HepG2 (cell line): ENCODE results near the gene TOR2A. TPM values are rescaled to one million over a fixed set of nuclear protein-coding genes. Genes with fewer than 3 reads are reported as not detected.

Source experiments
- AFF4 ChIP-seq: sonication (generic); formaldehyde crosslinking; IDR thresholded peaks from 2 replicates; pipeline ENCODE4 v1.4.0; 2020; ENCODE audit warnings: missing genetic modification reagents
- AKNA ChIP-seq: sonication (generic); formaldehyde crosslinking; IDR thresholded peaks from 2 replicates; pipeline ENCODE4 v1.4.0; 2020; ENCODE audit warnings: missing genetic modification reagents, borderline replicate concordance
- ATF7 ChIP-seq, 2 experiments: fragments of 450-650 bp in 1 of 2; sonication (generic) in 1 of 2; formaldehyde crosslinking in 1 of 2; IDR thresholded peaks; 2 replicates each; pipeline versions ENCODE4 v1.4.0 to v1.6.1; 2016 to 2020; ENCODE audit warnings: antibody characterized with exemption in 1 of 2, mild to moderate bottlenecking in 1 of 2, missing genetic modification reagents in 1 of 2
- CC2D1A ChIP-seq: sonication (generic); formaldehyde crosslinking; IDR thresholded peaks from 2 replicates; pipeline ENCODE4 v1.8.1; 2023; ENCODE audit warnings: mild to moderate bottlenecking, missing genetic modification reagents
- KMT2B ChIP-seq: IDR thresholded peaks from 2 replicates; pipeline ENCODE4 v1.6.1; 2016; ENCODE audit warnings: missing genetic modification reagents, missing compliant biosample characterization
- MBD4 ChIP-seq: IDR thresholded peaks from 2 replicates; pipeline ENCODE4 v1.6.1; 2012; ENCODE audit warnings: low read length, inconsistent platforms, borderline replicate concordance
- NR1H2 ChIP-seq: sonication (generic); formaldehyde crosslinking; IDR thresholded peaks from 2 replicates; pipeline ENCODE4 v1.8.1; 2022; ENCODE audit warnings: low read depth, missing genetic modification reagents, borderline replicate concordance
- PAWR ChIP-seq: sonication (generic); formaldehyde crosslinking; IDR thresholded peaks from 2 replicates; pipeline ENCODE4 v1.4.0; 2020; ENCODE audit warnings: missing genetic modification reagents, mild to moderate bottlenecking, borderline replicate concordance
- SRY ChIP-seq: sonication (generic); formaldehyde crosslinking; IDR thresholded peaks from 2 replicates; pipeline ENCODE4 v1.8.0; 2022; ENCODE audit warnings: mild to moderate bottlenecking, missing genetic modification reagents
- TBL1XR1 ChIP-seq: fragments of 150-350 bp; IDR thresholded peaks from 2 replicates; pipeline ENCODE4 v1.6.1; 2014; ENCODE audit warnings: borderline replicate concordance, low read length; ENCODE audit not compliant: partially characterized antibody
- TMF1 ChIP-seq: sonication (generic); formaldehyde crosslinking; IDR thresholded peaks from 2 replicates; pipeline ENCODE4 v1.8.1; 2022; ENCODE audit warnings: low read depth, missing genetic modification reagents
- ZNF616 ChIP-seq: sonication (generic); formaldehyde crosslinking; IDR thresholded peaks from 2 replicates; pipeline ENCODE4 v1.5.0; 2020; ENCODE audit warnings: low read depth, mild to moderate bottlenecking, missing genetic modification reagents
- ZNF710 ChIP-seq: sonication (generic); formaldehyde crosslinking; IDR thresholded peaks from 2 replicates; pipeline ENCODE4 v1.5.0; 2020; ENCODE audit warnings: mild to moderate bottlenecking, missing genetic modification reagents, borderline replicate concordance
- ZNF839 ChIP-seq: sonication (generic); formaldehyde crosslinking; IDR thresholded peaks from 2 replicates; pipeline ENCODE4 v1.4.0; 2020; ENCODE audit warnings: missing genetic modification reagents, mild to moderate bottlenecking, borderline replicate concordance
- polyA plus RNA-seq, 8 experiments: library from polyadenylated mRNA; depleted of rRNA in 3 of 8; stranded (reverse) in 7 of 8; unstranded in 1 of 8; fragments of >200 nt; fragmentation: Illumina TruSeq in 4 of 8; extraction: Trizol in 4 of 8; gene quantifications; 2 replicates each; pipeline versions ENCODE4 v1.2.1 to v1.2.3, GENCODE V29; 2011 to 2016; ENCODE audit warnings: low read depth in 4 of 8, missing spikeins in 1 of 8, mixed read lengths in 1 of 8; ENCODE audit not compliant: insufficient read depth in 1 of 8
- total RNA-seq, 5 experiments: library from RNA; depleted of rRNA; stranded (reverse); fragments of >200 nt; fragmentation: Illumina TruSeq; extraction: Trizol; gene quantifications; 2 replicates each; pipeline ENCODE4 v1.2.3, GENCODE V29; 2016; ENCODE audit warnings: low read depth in 1 of 5
- TF ChIP-seq, protein P1 (sequence below): sonication (generic); formaldehyde crosslinking; IDR thresholded peaks from 2 replicates; pipeline ENCODE4 v1.5.1; 2020; ENCODE audit warnings: missing genetic modification reagents, mild to moderate bottlenecking, borderline replicate concordance

Gene TOR2A
- total and polyA plus RNA-seq, 2 of the 13 experiments (the other 11 are each of a cell fraction or from before 2014, with no cell fraction given): 3.5 to 7.2 TPM

DNA sequence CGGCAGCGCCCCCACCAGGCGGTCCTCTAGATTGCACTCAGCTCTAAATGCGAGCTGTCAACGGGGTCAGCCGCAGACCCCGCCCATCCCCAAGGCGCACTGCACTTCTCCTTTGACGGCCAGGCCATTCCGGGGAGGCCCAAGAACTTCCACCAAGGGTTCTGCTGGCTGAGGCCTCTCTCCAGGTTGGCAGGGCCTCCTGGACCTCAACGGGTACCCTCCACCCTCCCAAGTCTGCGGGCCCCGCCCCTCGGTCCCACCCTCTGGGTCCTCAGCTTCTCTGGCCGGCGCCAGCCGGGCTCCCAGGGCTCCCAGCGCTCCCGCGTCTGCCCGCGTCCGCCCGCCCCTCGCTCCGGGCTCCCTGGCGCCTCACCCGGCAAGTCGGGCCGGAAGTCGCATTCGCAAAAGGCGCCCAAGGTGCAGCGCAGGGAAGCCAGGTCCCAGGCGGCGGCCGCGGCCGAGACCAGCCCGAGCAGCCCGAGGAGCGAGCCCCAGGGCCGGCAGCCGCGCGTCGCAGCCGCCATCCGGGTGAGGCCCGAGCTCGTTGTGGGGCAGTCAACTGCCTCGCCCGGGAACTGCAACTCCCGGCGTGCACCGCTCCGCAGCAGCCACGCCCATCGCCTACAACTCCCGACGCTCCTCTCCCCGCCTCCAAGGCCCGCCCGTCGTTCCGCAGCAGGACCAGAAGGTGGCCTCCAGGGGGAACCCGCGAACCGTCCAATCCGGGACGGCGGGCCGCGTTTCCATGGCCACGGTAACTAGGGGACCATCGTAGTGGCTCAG lies at the start of gene TOR2A (continued):
- no peak; the same call in 1 of the 2 replicates for TF ChIP-seq ZNF839 (CRISPR knock-in tag)
- no peak for TF ChIP-seq CC2D1A
- TF ChIP-seq TMF1 (CRISPR knock-in tag): 0 out of 2 replicates have a peak, but pooled peaks have one; percentile 76
- no peak for TF ChIP-seq TBL1XR1
- TF ChIP-seq NR1H2 (CRISPR knock-in tag): no peak
- TF ChIP-seq PAWR (CRISPR knock-in tag): peak; percentile 95; the same call in 1 of the 2 replicates
- no peak; the same call in 1 of the 2 replicates for TF ChIP-seq KMT2B (CRISPR knock-in tag)
- TF ChIP-seq, protein P1, sequence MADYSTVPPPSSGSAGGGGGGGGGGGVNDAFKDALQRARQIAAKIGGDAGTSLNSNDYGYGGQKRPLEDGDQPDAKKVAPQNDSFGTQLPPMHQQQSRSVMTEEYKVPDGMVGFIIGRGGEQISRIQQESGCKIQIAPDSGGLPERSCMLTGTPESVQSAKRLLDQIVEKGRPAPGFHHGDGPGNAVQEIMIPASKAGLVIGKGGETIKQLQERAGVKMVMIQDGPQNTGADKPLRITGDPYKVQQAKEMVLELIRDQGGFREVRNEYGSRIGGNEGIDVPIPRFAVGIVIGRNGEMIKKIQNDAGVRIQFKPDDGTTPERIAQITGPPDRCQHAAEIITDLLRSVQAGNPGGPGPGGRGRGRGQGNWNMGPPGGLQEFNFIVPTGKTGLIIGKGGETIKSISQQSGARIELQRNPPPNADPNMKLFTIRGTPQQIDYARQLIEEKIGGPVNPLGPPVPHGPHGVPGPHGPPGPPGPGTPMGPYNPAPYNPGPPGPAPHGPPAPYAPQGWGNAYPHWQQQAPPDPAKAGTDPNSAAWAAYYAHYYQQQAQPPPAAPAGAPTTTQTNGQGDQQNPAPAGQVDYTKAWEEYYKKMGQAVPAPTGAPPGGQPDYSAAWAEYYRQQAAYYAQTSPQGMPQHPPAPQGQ (CRISPR knock-in tag): no peak
- TF ChIP-seq ATF7 (IDR thresholded peaks at IDR 0.05): no peak
- TF ChIP-seq ATF7 (CRISPR knock-in tag; IDR thresholded peaks at IDR 0.05): peak; percentile 70; the same call in 1 of the 2 replicates
- TF ChIP-seq ZNF710 (CRISPR knock-in tag): no peak
- no peak for TF ChIP-seq AKNA (CRISPR knock-in tag)
- TF ChIP-seq ZNF616: no peak
- no peak for TF ChIP-seq SRY
- TF ChIP-seq MBD4: no peak
- no peak for TF ChIP-seq AFF4 (CRISPR knock-in tag)
